Activated T-cell treated with anti-CD3 and anti-CD28 coated beads for 24 hours (primary cell): Measurements from ENCODE around the gene OR4L1.
"Not testable (repeated sequence)": the region's sequence is repeated elsewhere in the genome, so short reads cannot be mapped to it uniquely, and the experiment has no call there.

ENCODE experiments used
- DNase-seq: peaks from one replicate; pipeline ENCODE4 v3.0.0-alpha.2; 2020; ENCODE audit warnings: low read depth

OR4L1 gene, protein sequence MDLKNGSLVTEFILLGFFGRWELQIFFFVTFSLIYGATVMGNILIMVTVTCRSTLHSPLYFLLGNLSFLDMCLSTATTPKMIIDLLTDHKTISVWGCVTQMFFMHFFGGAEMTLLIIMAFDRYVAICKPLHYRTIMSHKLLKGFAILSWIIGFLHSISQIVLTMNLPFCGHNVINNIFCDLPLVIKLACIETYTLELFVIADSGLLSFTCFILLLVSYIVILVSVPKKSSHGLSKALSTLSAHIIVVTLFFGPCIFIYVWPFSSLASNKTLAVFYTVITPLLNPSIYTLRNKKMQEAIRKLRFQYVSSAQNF

DNA sequence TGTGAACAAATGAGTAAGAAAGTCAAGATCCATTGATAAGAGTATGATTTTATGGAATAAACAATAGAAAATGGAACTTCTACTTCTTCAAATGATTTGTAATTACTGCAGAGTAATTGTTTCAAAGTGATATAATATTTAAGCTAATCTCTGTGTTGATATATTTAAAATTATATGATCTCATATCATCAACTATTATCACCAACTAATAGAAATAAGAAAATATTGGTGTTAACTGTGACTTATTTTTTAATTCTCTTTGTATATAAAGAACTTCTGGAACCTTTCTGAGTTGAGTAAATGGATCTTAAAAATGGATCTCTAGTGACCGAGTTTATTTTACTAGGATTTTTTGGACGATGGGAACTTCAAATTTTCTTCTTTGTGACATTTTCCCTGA, at the start of gene OR4L1:
OR4L1 (plus strand) TSS at position 301 of the 400 bp plus-strand sequence; CDS start at position 301, 0 bp downstream.
- DNase-seq, result no peak

DNA sequence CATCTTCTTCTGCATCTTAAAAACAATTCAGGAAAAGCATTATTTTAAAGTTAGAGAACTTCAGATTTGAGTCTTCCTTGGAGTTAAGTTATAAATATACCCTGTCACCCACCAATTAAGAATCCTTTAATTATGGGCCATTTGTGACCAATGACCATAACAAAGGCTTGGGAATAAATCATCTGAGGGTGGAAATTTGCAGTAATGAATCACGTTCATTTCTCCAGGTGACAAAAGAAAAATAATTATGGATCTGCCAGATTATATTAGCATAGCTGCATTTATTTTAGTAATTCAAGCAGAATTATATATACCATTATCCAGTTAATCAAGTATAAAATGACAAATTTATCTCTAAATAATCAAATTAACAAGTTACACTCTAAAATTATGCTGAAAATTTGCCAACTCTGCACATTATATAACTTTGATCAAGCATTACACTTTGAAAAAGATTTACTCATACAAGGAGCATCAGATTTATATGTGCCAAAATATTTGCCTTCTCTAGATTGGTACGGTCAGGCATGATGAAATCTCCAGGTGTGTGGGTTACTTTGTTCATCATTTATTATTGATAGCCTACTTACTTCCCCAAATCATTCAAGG, 40.5 kb upstream of the OR4L1 start, which contains the start of gene OR4K14:
OR4K14 (minus strand) TSS at position 51 of the 609 bp plus-strand sequence. CDS start 4,114 bp downstream, outside the sequence.
- DNase-seq, result no peak

DNA sequence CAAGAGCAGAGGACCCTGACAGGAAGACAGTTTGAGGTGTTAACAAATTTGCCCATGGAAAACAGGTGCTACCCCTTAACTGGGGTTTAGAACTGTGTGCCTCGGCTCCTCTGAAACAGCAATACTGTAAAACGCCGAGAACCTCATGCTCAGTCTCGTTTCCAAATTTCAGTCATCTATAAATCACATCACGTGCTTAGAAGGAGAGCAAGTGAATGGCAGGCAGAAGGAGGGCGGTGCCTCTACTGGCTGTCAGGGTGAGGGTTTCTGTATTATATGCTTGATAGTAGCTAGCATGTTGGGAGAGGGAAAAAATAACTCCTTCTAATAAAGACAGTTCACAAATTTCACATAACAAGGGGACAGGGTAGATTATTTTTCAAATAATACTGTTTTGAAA, 28.8 kb upstream of the OR4L1 start:
- DNase-seq, result no peak

DNA sequence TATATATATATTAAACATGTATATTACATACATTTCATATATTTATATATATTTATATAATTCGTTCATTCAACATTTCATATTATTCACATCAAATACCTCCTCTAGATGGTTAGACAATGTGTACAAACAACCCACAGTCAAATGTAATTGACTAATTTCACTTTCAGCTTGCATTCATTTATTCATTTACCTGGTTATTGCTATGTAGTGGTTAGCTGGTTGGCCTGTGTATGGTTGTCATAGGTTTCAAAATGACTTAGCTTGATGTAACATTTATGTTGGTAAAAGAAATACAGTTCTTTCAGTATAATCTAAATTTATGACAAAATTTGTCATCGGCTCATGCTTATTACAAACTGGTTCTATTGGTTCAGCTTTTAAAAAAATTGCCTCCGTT, 24.4 kb upstream of the OR4L1 start:
- DNase-seq, result no peak

DNA sequence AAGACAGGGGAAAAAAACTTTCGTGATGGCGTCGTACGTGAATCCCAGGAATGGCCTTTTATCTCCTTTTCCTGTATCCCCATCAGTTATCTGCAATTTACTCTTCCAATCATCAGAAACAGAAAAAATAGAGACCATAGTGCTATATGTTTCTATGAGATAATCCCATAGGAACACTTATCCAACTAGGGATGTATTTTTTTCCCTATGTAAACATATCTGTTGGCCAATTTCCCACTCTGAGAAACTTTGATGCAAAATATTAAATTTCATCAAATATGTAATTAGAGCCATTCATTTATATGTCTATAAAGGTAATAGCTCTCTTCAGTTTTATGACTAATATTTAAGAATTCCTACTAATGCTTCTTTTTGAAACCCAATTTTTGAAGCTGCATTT, 23.9 kb upstream of the OR4L1 start, which contains the start of gene OR4K13:
OR4K13 (minus strand) TSS at position 101 of the 400 bp plus-strand sequence. CDS start 1,280 bp downstream, outside the sequence.
- no peak for DNase-seq

DNA sequence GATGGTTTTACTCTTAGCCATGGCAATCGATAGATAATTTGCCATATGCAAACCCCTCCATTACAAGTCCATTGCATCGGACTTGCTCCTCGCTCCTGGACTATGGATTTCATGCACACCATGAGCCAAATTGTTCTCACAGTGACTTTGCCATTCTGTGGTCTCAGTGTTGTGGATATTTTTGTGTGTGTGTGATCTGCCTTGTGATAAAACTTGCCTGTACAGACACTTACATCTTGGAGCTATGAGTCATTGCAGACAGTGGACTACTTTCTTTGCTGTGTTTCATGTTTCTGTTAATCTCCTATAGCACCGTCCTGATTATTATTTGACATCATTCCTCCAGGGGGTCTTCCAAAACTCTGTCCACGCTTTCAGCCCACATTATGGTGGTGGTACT, 15.6 kb upstream of the OR4L1 start:
- no peak for DNase-seq

DNA sequence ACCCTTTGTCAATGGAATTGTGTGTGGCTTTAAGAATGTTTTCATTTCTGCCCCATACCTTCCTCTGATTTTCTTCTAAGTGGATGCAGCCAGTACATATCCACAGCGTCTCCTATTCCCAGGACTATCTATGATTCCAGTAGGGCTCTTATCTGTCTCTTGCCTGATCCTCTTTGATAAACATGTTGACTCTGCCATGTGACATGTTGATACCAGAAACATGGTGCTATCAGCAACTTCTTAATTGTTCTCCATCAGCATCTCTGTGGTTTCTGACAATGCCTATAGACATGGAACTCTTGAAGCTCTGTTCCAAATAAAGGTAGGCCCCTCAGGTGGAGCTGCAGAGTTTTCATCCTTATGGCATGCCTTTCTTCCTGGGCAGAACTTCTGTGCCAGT, 11.6 kb upstream of the OR4L1 start:
- no peak for DNase-seq

DNA sequence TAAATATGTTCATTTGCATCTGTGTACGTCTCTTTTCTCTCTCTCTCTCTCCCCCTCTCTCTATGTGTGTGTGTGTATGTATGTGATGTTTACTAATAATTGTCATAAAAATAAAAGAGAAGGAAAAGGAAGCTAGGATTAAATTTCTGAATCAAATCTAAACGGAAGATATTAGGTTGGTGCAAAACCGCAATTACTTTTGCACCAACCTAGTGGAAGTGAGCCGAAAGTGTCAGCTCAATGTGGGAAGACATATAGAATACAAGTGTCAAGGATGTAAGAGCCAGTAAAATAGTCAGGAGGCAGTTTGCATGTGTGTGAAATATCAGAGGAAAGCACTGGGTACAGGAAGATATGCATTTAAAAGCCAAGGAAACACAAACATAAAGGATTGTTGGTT, 32.2 kb downstream of the OR4L1 start:
- DNase-seq, result no peak

DNA sequence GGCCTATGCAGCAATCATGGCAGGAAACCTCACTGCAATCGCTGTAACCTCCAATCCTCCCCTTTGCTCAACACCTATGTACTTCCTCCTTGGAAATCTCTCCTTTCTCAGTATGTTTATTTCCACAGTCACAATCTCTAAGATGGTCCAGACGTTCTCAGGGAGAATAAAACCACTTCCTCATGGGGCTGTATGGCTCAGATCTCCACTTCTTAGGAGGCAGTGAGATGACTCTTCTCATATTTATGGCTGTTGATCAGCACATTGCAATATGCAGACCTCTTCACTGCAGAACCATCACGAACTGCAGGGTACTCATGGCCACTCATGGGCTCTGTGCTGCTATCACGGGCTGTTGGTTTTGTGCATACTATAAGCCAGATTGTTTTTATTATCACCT, 33.6 kb downstream of the OR4L1 start:
- no peak for DNase-seq

DNA sequence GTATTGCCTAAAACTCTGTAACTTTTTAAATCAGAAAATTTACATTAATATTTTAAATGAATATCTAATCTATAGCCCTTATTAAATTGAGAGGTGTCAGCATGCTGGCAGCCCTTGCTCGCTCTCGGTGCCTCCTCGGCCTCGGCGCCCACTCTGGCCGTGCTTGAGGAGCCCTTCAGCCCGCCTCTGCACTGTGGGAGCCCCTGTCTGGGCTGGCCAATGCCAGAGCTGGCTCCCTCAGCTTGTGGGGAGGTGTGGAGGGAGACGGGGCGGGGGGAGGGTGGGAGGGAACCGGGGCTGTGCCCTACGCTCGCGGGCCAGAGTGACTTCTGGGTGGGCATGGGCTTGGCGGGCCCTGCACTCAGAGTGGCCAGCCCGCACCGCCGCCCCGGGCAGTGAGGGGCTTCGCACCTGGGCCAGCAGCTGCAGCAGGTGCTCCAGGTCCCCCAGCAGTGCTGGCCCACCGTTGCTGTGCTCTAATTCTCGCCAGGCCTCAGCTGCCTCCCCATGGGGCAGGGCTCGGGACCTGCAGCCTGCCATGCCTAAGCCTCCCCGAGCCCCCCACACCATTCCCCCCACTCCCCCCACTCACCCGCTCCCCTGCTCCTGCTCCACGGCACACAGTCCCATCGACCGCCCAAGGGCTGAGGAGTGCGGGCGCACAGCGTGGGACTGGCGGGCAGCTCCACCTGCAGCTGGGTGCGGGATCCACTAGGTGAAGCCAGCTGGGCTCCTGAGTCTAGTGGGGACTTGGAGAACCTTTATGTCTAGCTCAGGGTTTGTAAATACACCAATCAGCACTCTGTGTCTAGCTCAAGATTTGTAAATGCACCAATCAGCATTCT, 39.3 kb downstream of the OR4L1 start:
- not testable (repeated sequence) for DNase-seq

DNA sequence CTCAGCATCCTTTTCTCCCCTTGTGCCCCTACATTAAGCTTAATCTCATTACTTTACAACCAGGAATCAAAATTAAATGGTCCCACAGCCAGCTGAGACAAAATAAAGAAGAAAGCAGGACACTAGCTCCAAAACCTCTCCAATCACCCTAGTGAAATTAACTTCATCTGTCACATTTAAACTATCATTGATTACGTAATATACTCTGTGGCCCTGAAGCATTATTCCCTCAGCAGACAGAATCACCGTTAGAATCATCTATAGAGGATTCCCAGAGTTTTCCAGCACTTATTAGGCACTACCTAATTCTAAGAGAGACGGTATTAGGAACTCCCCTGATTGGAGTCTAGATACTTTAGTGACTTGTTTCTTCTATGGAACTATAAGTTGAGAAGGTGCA, 50.6 kb downstream of the OR4L1 start, which contains the start of gene OR4K17:
OR4K17 (plus strand) TSS at position 302 of the 400 bp plus-strand sequence. CDS start 6,761 bp downstream, outside the sequence.
- no peak for DNase-seq
